ENCODE results near the gene SRSF11.

DNA sequence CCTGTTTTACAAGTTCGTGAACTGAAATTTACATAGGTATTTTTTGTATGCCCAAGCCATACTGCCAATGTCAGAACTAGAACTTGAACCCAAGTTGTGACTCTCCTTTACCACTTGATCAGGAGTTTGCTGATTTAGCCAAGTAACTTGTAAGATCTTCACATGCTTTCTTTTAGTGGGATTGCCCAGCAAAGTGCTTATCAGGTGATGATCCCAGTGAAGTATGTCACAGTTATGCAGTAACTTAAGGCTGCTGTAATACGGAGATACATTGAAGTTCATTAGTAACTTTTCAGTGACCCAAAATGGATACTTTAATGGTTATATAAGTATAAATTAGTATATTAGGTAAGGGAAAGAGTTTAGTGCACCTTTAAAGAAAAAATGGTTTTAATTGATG, 3.8 kb downstream of the SRSF11 start:
- TF ChIP-seq, protein P1, sequence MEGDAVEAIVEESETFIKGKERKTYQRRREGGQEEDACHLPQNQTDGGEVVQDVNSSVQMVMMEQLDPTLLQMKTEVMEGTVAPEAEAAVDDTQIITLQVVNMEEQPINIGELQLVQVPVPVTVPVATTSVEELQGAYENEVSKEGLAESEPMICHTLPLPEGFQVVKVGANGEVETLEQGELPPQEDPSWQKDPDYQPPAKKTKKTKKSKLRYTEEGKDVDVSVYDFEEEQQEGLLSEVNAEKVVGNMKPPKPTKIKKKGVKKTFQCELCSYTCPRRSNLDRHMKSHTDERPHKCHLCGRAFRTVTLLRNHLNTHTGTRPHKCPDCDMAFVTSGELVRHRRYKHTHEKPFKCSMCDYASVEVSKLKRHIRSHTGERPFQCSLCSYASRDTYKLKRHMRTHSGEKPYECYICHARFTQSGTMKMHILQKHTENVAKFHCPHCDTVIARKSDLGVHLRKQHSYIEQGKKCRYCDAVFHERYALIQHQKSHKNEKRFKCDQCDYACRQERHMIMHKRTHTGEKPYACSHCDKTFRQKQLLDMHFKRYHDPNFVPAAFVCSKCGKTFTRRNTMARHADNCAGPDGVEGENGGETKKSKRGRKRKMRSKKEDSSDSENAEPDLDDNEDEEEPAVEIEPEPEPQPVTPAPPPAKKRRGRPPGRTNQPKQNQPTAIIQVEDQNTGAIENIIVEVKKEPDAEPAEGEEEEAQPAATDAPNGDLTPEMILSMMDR (IDR thresholded peaks at IDR 0.05), result no peak
- TF ChIP-seq POLR2A (IDR thresholded peaks at IDR 0.05), result no peak
